OCI-LY7 (cell line): ENCODE results near the gene VKORC1. TPM values are rescaled to one million over a fixed set of nuclear protein-coding genes. Genes with fewer than 3 reads are reported as not detected.

Source experiments
- BruUV-seq: library from RNA; stranded (reverse); fragments of 400-500 nt; replicated peaks from 2 replicates; lab custom pipeline; 2021; lab: Mats Ljungman, UMichigan
- CTCF ChIA-PET: fragments of 300-600 bp; sonication (Branson Sonifier 250); formaldehyde crosslinking; loops from one replicate; lab custom pipeline; 2022; ENCODE audit warnings: antibody characterized with exemption; ENCODE audit not compliant: unreplicated experiment; lab: Charles Lee
- POLR2A ChIA-PET: fragments of 300-600 bp; sonication (Branson Sonifier 250); formaldehyde crosslinking; loops from one replicate; lab custom pipeline; 2022; ENCODE audit warnings: antibody characterized with exemption; lab: Charles Lee
- DNase-seq: peaks from one replicate; pipeline ENCODE4 v3.0.0-alpha.2; 2015; ENCODE audit warnings: low spot score
- H2AFZ ChIP-seq: fragments of 200-600 bp; sonication (generic), shearing (Covaris generic); 2 replicates; pipeline ENCODE4 v1.6.1; 2014; ENCODE audit warnings: mild to moderate bottlenecking, antibody characterized with exemption, low read length, moderate library complexity
- H3K27ac ChIP-seq: fragments of 200-600 bp; sonication (generic); 2 replicates; pipeline ENCODE4 v1.5.1; 2014; ENCODE audit warnings: mixed run types, low read depth, mild to moderate bottlenecking, moderate library complexity, low read length, inconsistent platforms; ENCODE audit not compliant: poor library complexity, severe bottlenecking
- H3K36me3 ChIP-seq: fragments of 200-600 bp; sonication (generic); 2 replicates; pipeline ENCODE4 v1.6.1; 2014; ENCODE audit warnings: mild to moderate bottlenecking, antibody characterized with exemption, low read length, moderate library complexity, mixed read lengths; ENCODE audit not compliant: insufficient read depth
- H3K4me1 ChIP-seq: fragments of 200-600 bp; sonication (generic); 2 replicates; pipeline ENCODE4 v1.5.1; 2014; ENCODE audit warnings: mild to moderate bottlenecking, low read length; ENCODE audit not compliant: insufficient read depth, poor library complexity, severe bottlenecking
- H3K4me2 ChIP-seq: fragments of 200-600 bp; sonication (generic); 2 replicates; pipeline ENCODE4 v1.6.1; 2014; ENCODE audit warnings: mild to moderate bottlenecking, low read length
- H3K4me3 ChIP-seq: fragments of 200-600 bp; sonication (generic); 2 replicates; pipeline ENCODE4 v1.5.1; 2014; ENCODE audit warnings: mild to moderate bottlenecking, low read depth, low read length; ENCODE audit not compliant: poor library complexity, severe bottlenecking
- H3K79me2 ChIP-seq: fragments of 200-600 bp; sonication (generic); 2 replicates; pipeline ENCODE4 v1.6.1; 2016; ENCODE audit warnings: low read depth, mild to moderate bottlenecking, low read length, moderate library complexity, mixed read lengths; ENCODE audit not compliant: insufficient read depth
- H3K9me2 ChIP-seq: fragments of 200-600 bp; sonication (generic); 2 replicates; pipeline ENCODE4 v1.6.1; 2016; ENCODE audit warnings: mild to moderate bottlenecking, low read length, mixed read lengths; ENCODE audit not compliant: insufficient read depth
- H3K9me3 ChIP-seq: fragments of 200-600 bp; sonication (generic); 2 replicates; pipeline ENCODE4 v1.6.1; 2014; ENCODE audit warnings: mild to moderate bottlenecking, mixed run types, low read length, mixed read lengths
- H4K20me1 ChIP-seq: fragments of 200-600 bp; sonication (generic); 2 replicates; pipeline ENCODE4 v1.6.1; 2014; ENCODE audit warnings: mild to moderate bottlenecking, antibody characterized with exemption, low read length, moderate library complexity, mixed read lengths; ENCODE audit not compliant: insufficient read depth
- EZH2phosphoT487 ChIP-seq: fragments of 200-600 bp; sonication (generic); IDR thresholded peaks from 2 replicates; pipeline ENCODE4 v1.6.1; 2018; ENCODE audit warnings: low read depth, borderline replicate concordance, mild to moderate bottlenecking, mixed run types, antibody characterized with exemption, low read length, moderate library complexity, mixed read lengths
- intact Hi-C: fragments of 100-400 bp; cut with micrococcal nuclease; formaldehyde crosslinking; loops from one replicate; pipeline ENCODE4 v1.10.0; 2022; ENCODE audit not compliant: unreplicated experiment
- total RNA-seq, 2 experiments: library from RNA; depleted of rRNA in 1 of 2; stranded (reverse); fragments of >200 nt in 1 of 2; shearing (Covaris generic) in 1 of 2; gene quantifications; 2 replicates each; pipeline ENCODE4 v1.2.3, GENCODE V29; 2014 to 2022
- TF ChIP-seq, protein P1 (sequence below): fragments of 200-600 bp; sonication (generic); conservative IDR thresholded peaks from 2 replicates; pipeline ENCODE4 v1.5.1; 2014; ENCODE audit warnings: mild to moderate bottlenecking, antibody characterized with exemption, low read length, moderate library complexity, mixed read lengths

The VKORC1 gene
- total RNA-seq, 2 experiments from 2014 or later = 69.3 to 70.2 TPM

DNA sequence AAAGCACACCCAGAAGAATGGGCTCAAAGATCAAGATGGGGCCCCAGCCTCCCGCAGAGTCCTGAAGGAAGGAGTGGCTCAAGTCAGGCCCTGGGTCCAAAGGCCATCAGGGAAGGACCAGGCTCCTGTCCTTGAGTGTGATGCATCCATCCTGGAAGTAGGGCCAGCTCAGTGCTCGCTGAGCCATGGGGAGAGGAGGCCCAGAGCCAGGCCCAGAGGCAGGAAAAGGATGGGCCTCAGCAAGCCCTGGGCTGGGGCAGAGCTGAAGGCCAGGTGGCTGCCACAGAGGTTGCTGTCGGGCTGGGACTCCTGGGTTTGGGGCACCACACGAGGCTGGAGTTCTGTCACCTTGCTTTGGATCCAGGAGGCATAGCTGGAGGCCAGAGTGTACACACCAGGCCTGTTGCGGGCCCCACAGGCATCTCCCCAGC, 37.3 kb upstream of the VKORC1 start:
- H2AFZ ChIP-seq = no peak overlapping the region
- H3K9me2 ChIP-seq = no peaks in the 10 kb centered on the region
- POLR2A ChIA-PET = interaction anchor here (2.8 kb wide), 1 partner anchor 14 kb away, joined by 8 read pairs; the partner anchor contains the start of gene KAT8
- no peaks in the 10 kb centered on the region for H3K9me3 ChIP-seq
- no peaks in the 10 kb centered on the region for H3K79me2 ChIP-seq
- H3K36me3 ChIP-seq = peaks cover 38% of the 10 kb centered on the region
- TF ChIP-seq, protein P1, sequence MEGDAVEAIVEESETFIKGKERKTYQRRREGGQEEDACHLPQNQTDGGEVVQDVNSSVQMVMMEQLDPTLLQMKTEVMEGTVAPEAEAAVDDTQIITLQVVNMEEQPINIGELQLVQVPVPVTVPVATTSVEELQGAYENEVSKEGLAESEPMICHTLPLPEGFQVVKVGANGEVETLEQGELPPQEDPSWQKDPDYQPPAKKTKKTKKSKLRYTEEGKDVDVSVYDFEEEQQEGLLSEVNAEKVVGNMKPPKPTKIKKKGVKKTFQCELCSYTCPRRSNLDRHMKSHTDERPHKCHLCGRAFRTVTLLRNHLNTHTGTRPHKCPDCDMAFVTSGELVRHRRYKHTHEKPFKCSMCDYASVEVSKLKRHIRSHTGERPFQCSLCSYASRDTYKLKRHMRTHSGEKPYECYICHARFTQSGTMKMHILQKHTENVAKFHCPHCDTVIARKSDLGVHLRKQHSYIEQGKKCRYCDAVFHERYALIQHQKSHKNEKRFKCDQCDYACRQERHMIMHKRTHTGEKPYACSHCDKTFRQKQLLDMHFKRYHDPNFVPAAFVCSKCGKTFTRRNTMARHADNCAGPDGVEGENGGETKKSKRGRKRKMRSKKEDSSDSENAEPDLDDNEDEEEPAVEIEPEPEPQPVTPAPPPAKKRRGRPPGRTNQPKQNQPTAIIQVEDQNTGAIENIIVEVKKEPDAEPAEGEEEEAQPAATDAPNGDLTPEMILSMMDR = no peak
- no peak for TF ChIP-seq EZH2phosphoT487
- H4K20me1 ChIP-seq = no peaks in the 10 kb centered on the region
- intact Hi-C loops = no loop called here
- no peak overlapping the region for H3K4me2 ChIP-seq
- no TSS peak for BruUV-seq
- H3K4me1 ChIP-seq = no peaks in the 10 kb centered on the region
- no peak overlapping the region for H3K27ac ChIP-seq
- CTCF ChIA-PET = no interaction called here
- H3K4me3 ChIP-seq = no peak overlapping the region
- no peak for DNase-seq

DNA sequence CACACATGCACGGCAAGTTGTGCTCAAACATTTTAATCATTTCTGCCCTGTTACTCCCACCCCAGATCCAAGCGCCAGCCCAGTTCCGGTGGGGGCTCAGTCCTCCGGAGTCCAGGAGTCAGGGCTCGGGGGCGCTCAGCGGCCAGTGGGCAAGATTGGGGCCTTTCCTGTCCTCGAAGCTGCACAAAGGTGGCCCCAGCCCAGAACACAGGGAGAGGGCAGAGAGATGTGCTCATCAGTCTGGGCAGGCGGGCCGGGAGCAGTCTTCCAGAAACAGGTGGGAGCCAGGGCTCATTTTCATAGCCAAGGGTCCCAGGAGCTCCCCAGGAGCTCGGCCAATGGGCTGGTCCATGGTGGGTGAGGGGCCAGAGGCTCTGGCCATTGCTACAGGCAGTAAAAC, 36.8 kb upstream of the VKORC1 start:
- Histone ChIP-seq H3K4me1 (no peaks in the 10 kb centered on the region), H3K9me2 (no peaks in the 10 kb centered on the region), H3K36me3 (peaks cover 39% of the 10 kb centered on the region), H3K27ac (no peak overlapping the region), H3K9me3 (no peaks in the 10 kb centered on the region), H3K4me3 (no peak overlapping the region), H2AFZ (no peak overlapping the region), H3K4me2 (no peak overlapping the region), H4K20me1 (no peaks in the 10 kb centered on the region), H3K79me2 (no peaks in the 10 kb centered on the region)
- TF ChIP-seq EZH2phosphoT487 = no peak
- TF ChIP-seq, protein P1 = no peak
- DNase-seq = no peak
- ChIA-PET CTCF (no interaction called here), POLR2A (interaction anchor here (2.8 kb wide), 1 partner anchor 13 kb away, joined by 8 read pairs; the partner anchor contains the start of gene KAT8)
- intact Hi-C loops = no loop called here
- BruUV-seq = no TSS peak

DNA sequence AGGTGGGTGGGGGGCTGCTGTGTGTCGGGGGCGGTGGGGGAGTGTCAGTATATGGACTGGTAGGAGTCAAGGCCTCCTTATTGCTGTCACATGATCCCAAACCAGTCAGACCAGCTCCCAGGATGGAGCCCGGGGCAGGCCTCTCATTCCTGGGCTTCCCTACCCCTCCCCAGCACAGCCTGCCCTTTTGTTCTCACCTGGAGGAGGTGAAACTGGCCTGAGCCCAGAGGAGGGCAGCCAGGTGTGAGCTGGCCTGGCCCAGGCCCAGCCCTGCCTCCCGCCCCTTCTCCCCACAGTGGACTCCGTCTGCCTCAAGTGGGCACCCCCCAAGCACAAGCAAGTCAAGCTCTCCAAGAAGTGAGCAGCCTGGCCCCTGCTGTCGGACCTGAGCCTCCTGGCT, 36.3 kb upstream of the VKORC1 start:
- intact Hi-C loops = no loop called here
- ChIA-PET POLR2A (interaction anchor here (2.8 kb wide), 1 partner anchor 13 kb away, joined by 8 read pairs; the partner anchor contains the start of gene KAT8), CTCF (no interaction called here)
- no peak overlapping the region for H3K27ac ChIP-seq
- no peak overlapping the region for H2AFZ ChIP-seq
- H3K4me3 ChIP-seq = no peak overlapping the region
- TF ChIP-seq, protein P1 = no peak
- no peak for TF ChIP-seq EZH2phosphoT487
- H3K79me2 ChIP-seq = no peaks in the 10 kb centered on the region
- H4K20me1 ChIP-seq = no peaks in the 10 kb centered on the region
- H3K9me3 ChIP-seq = no peaks in the 10 kb centered on the region
- no peaks in the 10 kb centered on the region for H3K9me2 ChIP-seq
- no peak overlapping the region for H3K4me2 ChIP-seq
- H3K4me1 ChIP-seq = no peaks in the 10 kb centered on the region
- peaks cover 39% of the 10 kb centered on the region for H3K36me3 ChIP-seq
- DNase-seq = no peak
- no TSS peak for BruUV-seq
